ENCODE data around the gene PEX5. TPM values are rescaled to one million over a fixed set of nuclear protein-coding genes. Genes with fewer than 3 reads are reported as not detected.
A peak's percentile ranks its signal among the peaks of the same experiment; 100 is the strongest.
"Not testable (repeated sequence)": the region's sequence is repeated elsewhere in the genome, so short reads cannot be mapped to it uniquely, and the experiment has no call there.

The PEX5 gene
- total RNA-seq, 1 donor from 2014 or later = 30.8 TPM

DNA sequence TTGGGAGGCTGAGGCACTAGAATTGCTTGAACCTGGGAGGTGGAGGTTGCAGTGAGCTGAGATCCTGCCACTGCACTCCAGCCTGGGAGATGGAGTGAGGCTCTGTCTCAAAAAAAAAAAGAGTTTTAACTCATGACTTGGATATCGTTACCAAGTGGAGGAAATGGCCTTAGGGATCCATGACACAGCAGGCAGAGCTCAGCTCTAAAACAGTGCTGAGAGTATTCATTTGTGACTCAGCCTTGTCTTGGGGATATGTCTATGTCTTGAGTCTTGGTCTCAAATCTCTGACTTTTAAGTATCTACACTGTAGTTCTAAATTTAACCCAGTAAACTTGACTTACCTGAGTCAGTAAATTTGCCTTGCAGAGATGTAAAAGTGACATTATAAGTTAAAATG, 8.8 kb upstream of the PEX5 start:
- Mint-ChIP-seq H3K4me3 (ENCODE audit: unreplicated experiment) (no peak overlapping the region), H3K9me3 (ENCODE audit: unreplicated experiment) (peaks cover 4% of the 10 kb centered on the region), H3K27me3 (ENCODE audit: unreplicated experiment) (peaks cover 29% of the 10 kb centered on the region), H3K4me1 (ENCODE audit: unreplicated experiment) (no peaks in the 10 kb centered on the region), H3K36me3 (ENCODE audit: unreplicated experiment) (no peaks in the 10 kb centered on the region), H3K27ac (ENCODE audit: unreplicated experiment) (no peak overlapping the region)
- TF ChIP-seq, protein P1, sequence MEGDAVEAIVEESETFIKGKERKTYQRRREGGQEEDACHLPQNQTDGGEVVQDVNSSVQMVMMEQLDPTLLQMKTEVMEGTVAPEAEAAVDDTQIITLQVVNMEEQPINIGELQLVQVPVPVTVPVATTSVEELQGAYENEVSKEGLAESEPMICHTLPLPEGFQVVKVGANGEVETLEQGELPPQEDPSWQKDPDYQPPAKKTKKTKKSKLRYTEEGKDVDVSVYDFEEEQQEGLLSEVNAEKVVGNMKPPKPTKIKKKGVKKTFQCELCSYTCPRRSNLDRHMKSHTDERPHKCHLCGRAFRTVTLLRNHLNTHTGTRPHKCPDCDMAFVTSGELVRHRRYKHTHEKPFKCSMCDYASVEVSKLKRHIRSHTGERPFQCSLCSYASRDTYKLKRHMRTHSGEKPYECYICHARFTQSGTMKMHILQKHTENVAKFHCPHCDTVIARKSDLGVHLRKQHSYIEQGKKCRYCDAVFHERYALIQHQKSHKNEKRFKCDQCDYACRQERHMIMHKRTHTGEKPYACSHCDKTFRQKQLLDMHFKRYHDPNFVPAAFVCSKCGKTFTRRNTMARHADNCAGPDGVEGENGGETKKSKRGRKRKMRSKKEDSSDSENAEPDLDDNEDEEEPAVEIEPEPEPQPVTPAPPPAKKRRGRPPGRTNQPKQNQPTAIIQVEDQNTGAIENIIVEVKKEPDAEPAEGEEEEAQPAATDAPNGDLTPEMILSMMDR (IDR thresholded peaks at IDR 0.05) = no peak
- no peak for DNase-seq (ENCODE audit: extremely low spot score, unreplicated experiment)

DNA sequence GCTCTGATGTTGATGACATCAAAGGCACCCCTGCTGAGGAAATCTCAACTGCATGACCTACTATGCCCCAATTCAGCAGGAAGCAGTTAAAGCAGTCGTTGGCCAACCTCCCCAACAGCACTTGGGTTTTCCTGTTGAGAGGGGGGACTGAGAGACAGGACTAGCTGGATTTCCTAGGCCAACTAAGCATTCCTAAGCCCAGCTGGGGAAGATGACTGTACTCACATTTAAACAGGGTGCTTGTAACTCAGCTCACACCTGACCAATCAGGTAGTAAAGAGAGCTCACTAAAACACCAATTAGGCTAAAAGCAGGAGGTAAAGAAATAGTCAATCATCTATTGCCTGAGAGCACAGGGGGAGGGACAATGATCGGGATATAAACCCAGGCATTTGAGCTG, 3.4 kb upstream of the PEX5 start:
- not testable (repeated sequence) for DNase-seq (ENCODE audit: extremely low spot score, unreplicated experiment); H3K4me3 Mint-ChIP-seq (ENCODE audit: unreplicated experiment); H3K9me3 Mint-ChIP-seq (ENCODE audit: unreplicated experiment); H3K27ac Mint-ChIP-seq (ENCODE audit: unreplicated experiment); H3K36me3 Mint-ChIP-seq (ENCODE audit: unreplicated experiment)
- H3K4me1 Mint-ChIP-seq (ENCODE audit: unreplicated experiment) = peaks cover 20% of the 10 kb centered on the region
- H3K27me3 Mint-ChIP-seq (ENCODE audit: unreplicated experiment) = peaks cover 13% of the 10 kb centered on the region

DNA sequence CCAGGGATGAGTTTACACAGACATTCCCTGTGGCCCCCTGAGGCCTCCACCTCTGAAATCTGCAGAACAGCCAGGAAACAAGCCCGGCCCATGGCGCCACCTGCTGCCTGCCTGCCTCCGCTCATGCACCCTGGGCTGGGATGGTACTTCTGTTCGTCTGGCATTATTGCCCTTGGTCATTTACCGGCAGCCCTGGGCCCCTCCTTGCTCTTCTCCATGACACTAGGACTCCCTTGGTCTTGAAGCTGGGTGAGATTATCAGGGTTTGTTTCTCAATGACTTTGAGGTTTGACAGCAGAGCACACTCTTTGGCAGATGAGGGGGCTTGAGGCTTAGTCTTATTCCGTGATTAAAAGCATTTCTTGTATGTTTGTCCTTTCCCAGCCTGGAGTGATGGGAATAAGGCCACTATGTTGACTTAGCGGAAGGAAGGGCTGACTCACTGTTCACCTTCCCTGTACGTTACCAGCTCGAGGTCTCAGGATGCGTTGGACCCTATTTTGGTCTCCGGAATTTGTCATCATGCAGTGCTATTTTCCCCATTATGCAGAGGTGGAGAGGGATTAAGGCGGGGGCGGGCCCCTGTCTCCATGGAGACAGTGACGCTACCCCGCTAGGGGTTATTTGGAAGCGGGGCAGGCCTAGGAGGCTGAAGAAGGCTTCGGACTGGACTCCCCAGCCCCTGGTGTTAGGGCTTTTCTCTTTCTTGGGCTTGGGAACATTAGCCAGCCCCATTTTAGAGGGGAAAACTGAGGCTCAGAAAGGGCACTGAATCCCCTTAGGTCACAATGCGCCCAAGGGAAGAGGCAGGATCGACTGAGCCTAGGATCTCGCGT, 706 bp upstream of the PEX5 start:
- Mint-ChIP-seq H3K36me3 (ENCODE audit: unreplicated experiment) (peaks cover 14% of the 10 kb centered on the region), H3K9me3 (ENCODE audit: unreplicated experiment) (no peaks in the 10 kb centered on the region), H3K27me3 (ENCODE audit: unreplicated experiment) (peaks cover 6% of the 10 kb centered on the region), H3K4me1 (ENCODE audit: unreplicated experiment) (peaks cover 22% of the 10 kb centered on the region), H3K4me3 (ENCODE audit: unreplicated experiment) (peak overlapping the region; percentile 92), H3K27ac (ENCODE audit: unreplicated experiment) (peak overlapping the region; percentile 93)
- DNase-seq (ENCODE audit: extremely low spot score, unreplicated experiment) = no peak
- TF ChIP-seq, protein P1 (IDR thresholded peaks at IDR 0.05) = peak; percentile 71

DNA sequence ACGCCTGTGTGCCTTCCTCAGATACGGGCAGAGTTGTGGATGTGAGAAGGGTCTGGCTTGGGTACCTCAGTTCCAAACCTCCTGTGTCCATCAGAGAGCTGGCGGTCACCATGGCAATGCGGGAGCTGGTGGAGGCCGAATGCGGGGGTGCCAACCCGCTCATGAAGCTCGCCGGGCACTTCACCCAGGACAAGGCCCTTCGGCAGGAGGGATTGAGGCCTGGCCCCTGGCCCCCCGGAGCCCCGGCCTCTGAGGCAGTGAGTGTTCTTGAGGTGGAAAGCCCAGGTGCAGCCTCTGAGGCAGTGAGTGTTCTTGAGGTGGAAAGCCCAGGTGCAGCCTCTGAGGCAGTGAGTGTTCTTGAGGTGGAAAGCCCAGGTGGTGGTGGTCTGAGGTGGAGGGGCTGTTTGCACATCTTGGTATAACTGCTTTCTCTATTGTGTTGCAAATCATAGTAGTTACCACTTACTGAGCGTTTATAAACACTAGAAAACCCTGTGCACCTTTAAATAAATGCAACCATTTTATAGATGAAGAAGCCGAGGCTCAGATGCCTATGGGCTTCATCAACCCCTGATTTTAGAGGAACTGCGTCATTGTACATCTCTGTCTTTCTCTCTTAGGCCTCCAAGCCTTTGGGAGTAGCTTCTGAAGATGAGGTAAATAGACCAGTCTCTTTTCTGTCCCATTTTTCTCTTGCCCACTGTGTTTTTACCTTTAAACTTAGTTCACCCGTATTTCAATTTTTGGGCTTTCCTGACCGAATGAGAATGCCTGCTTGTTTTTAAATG, 976 bp downstream of the PEX5 start:
- peak overlapping the region; percentile 87 for H3K4me3 Mint-ChIP-seq (ENCODE audit: unreplicated experiment)
- TF ChIP-seq, protein P1 (IDR thresholded peaks at IDR 0.05) = no peak
- no peak for DNase-seq (ENCODE audit: extremely low spot score, unreplicated experiment)
- H3K9me3 Mint-ChIP-seq (ENCODE audit: unreplicated experiment) = no peaks in the 10 kb centered on the region
- peaks cover 5% of the 10 kb centered on the region for H3K27me3 Mint-ChIP-seq (ENCODE audit: unreplicated experiment)
- peaks cover 25% of the 10 kb centered on the region for H3K36me3 Mint-ChIP-seq (ENCODE audit: unreplicated experiment)
- H3K4me1 Mint-ChIP-seq (ENCODE audit: unreplicated experiment) = peaks cover 22% of the 10 kb centered on the region
- peak overlapping the region; percentile 50 for H3K27ac Mint-ChIP-seq (ENCODE audit: unreplicated experiment)

DNA sequence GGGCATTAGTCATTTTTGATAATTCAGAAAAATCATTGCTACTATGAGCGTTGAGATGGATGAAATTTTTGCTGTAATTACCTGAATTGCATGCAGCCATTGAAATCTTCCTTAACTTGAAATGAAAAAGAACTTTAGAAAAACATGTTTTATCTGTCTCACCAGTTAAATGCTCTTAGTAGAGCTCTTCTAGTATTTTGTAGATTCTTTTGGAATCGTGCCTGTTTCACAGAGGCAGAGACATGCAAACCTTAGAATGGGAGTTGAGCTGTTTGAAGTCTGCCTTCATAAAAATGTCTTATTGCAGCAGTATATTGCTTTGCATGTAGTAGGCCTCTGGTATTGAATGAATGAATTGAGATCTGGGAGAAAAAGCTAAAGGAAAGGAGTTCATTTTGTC, 4.2 kb downstream of the PEX5 start:
- H3K36me3 Mint-ChIP-seq (ENCODE audit: unreplicated experiment) = peaks cover 28% of the 10 kb centered on the region
- no peak for DNase-seq (ENCODE audit: extremely low spot score, unreplicated experiment)
- H3K9me3 Mint-ChIP-seq (ENCODE audit: unreplicated experiment) = no peaks in the 10 kb centered on the region
- H3K27ac Mint-ChIP-seq (ENCODE audit: unreplicated experiment) = no peak overlapping the region
- H3K4me3 Mint-ChIP-seq (ENCODE audit: unreplicated experiment) = no peak overlapping the region
- H3K4me1 Mint-ChIP-seq (ENCODE audit: unreplicated experiment) = peaks cover 16% of the 10 kb centered on the region
- TF ChIP-seq, protein P1 (IDR thresholded peaks at IDR 0.05) = no peak
- H3K27me3 Mint-ChIP-seq (ENCODE audit: unreplicated experiment) = no peaks in the 10 kb centered on the region

All from osteocyte (in vitro differentiated cells).